H1 (cell line): ENCODE results near the gene POGZ. TPM values are rescaled to one million over a fixed set of nuclear protein-coding genes. Genes with fewer than 3 reads are reported as not detected.

Experiments
- CTCF ChIA-PET: fragments of 300-600 bp; sonication (Branson Sonifier 250); formaldehyde crosslinking; loops from one replicate; lab custom pipeline; 2021; ENCODE audit not compliant: partially characterized antibody; lab: Charles Lee
- POLR2A ChIA-PET: fragments of 300-600 bp; sonication (Branson Sonifier 250); formaldehyde crosslinking; loops from one replicate; lab custom pipeline; 2021; ENCODE audit warnings: inconsistent platforms; ENCODE audit not compliant: partially characterized antibody; lab: Charles Lee
- DNase-seq, 2 experiments: peaks; one replicate each; pipeline versions ENCODE4 v3.0.0 to v3.0.0-alpha.2; 2010 to 2022; ENCODE audit warnings: low spot score in 2 of 2, low read depth in 1 of 2, mixed read lengths in 1 of 2
- FAIRE-seq: peaks from 2 replicates; lab custom pipeline; 2011; peaks lifted over from hg19 to GRCh38; lab: Jason Lieb, UNC
- H2AFZ ChIP-seq: 2 replicates; pipeline ENCODE4 v1.8.1; 2012; ENCODE audit warnings: low read length, inconsistent platforms
- H2AK5ac ChIP-seq: 2 replicates; pipeline ENCODE4 v1.6.1; 2013; ENCODE audit warnings: low read depth, low read length
- H2BK120ac ChIP-seq: replicated peaks from 2 replicates; pipeline ENCODE3; 2013; ENCODE audit warnings: low read depth, low read length, inconsistent platforms
- H2BK12ac ChIP-seq: 2 replicates; pipeline ENCODE4 v1.6.1; 2013; ENCODE audit warnings: low read depth, low read length
- H2BK15ac ChIP-seq: 2 replicates; pipeline ENCODE4 v1.6.1; 2013; ENCODE audit warnings: low read length
- H2BK20ac ChIP-seq: 2 replicates; pipeline ENCODE4 v1.6.1; 2013; ENCODE audit warnings: low read length
- H2BK5ac ChIP-seq: 2 replicates; pipeline ENCODE4 v1.6.1; 2013; ENCODE audit warnings: low read depth, low read length
- H3K14ac ChIP-seq: 2 replicates; pipeline ENCODE4 v1.6.1; 2013; ENCODE audit warnings: inconsistent platforms; ENCODE audit not compliant: insufficient read length
- H3K18ac ChIP-seq: 2 replicates; pipeline ENCODE4 v1.6.1; 2013; ENCODE audit warnings: low read length; ENCODE audit errors: extremely low read depth
- H3K23ac ChIP-seq: 2 replicates; pipeline ENCODE4 v1.6.1; 2013; ENCODE audit warnings: inconsistent platforms; ENCODE audit not compliant: insufficient read length
- H3K23me2 ChIP-seq: 2 replicates; pipeline ENCODE4 v1.6.1; 2013; ENCODE audit warnings: low read depth, low read length
- H3K27ac ChIP-seq: 2 replicates; pipeline ENCODE4 v1.6.1; 2011; ENCODE audit warnings: low read depth, low read length, inconsistent platforms
- H3K27me3 ChIP-seq, 4 experiments: replicated peaks in 1 of 4; 1 replicate in 1 of 4; 2 replicates in 3 of 4; pipeline versions ENCODE4 v1.6.1 to v1.8.1; 2011 to 2013; ENCODE audit warnings: low read length in 3 of 4, mild to moderate bottlenecking in 3 of 4, inconsistent platforms in 2 of 4, mixed read lengths in 2 of 4, moderate library complexity in 1 of 4; ENCODE audit not compliant: control insufficient read depth in 3 of 4, insufficient read depth in 3 of 4; ENCODE audit errors: extremely low read depth in 1 of 4
- H3K36me3 ChIP-seq, 4 experiments: 2 replicates each; pipeline versions ENCODE4 v1.6.1 to v1.8.1; 2011 to 2013; ENCODE audit warnings: mild to moderate bottlenecking in 4 of 4, low read length in 3 of 4, moderate library complexity in 2 of 4, control low read depth in 1 of 4, inconsistent platforms in 1 of 4; ENCODE audit not compliant: insufficient read depth in 4 of 4, control insufficient read depth in 2 of 4
- H3K4ac ChIP-seq: replicated peaks from 2 replicates; pipeline ENCODE3; 2013; ENCODE audit warnings: low read length, low read depth, mixed read lengths, inconsistent platforms; ENCODE audit not compliant: insufficient read length
- H3K4me1 ChIP-seq, 4 experiments: replicated peaks in 1 of 4; 1 replicate in 1 of 4; 2 replicates in 3 of 4; pipeline versions ENCODE4 v1.6.1 to v1.8.1; 2011 to 2013; ENCODE audit warnings: low read length in 3 of 4, inconsistent platforms in 2 of 4, mixed read lengths in 1 of 4; ENCODE audit not compliant: insufficient read depth in 4 of 4, control insufficient read depth in 3 of 4
- H3K4me2 ChIP-seq, 2 experiments: 2 replicates each; pipeline versions ENCODE4 v1.6.1 to v1.8.1; 2011 to 2013; ENCODE audit warnings: low read depth in 2 of 2, low read length in 2 of 2, control low read depth in 1 of 2, inconsistent platforms in 1 of 2, mild to moderate bottlenecking in 1 of 2; ENCODE audit not compliant: insufficient read depth in 1 of 2
- H3K4me3 ChIP-seq, 4 experiments: fragments of 200-600, 300-600 bp in 1 of 4; sonication (generic), shearing (Covaris generic), sonication (Bioruptor Twin) in 1 of 4; 2 replicates each; pipeline versions ENCODE4 v1.5.1 to v1.8.1; 2011 to 2016; ENCODE audit warnings: low read length in 4 of 4, low read depth in 3 of 4, control low read depth in 2 of 4, inconsistent platforms in 2 of 4, mild to moderate bottlenecking in 2 of 4, mixed read lengths in 1 of 4, moderate library complexity in 1 of 4; ENCODE audit not compliant: insufficient read depth in 2 of 4; ENCODE audit errors: extremely low read depth in 1 of 4
- H3K56ac ChIP-seq: replicated peaks from 2 replicates; pipeline ENCODE3; 2013; ENCODE audit warnings: low read depth, mild to moderate bottlenecking, mixed read lengths, low read length, inconsistent platforms; ENCODE audit not compliant: insufficient read length
- H3K79me1 ChIP-seq: 2 replicates; pipeline ENCODE4 v1.6.1; 2013; ENCODE audit warnings: low read depth, low read length, control low read depth
- H3K79me2 ChIP-seq, 2 experiments: 2 replicates each; pipeline versions ENCODE4 v1.6.1 to v1.8.1; 2012 to 2013; ENCODE audit warnings: low read length in 2 of 2, mild to moderate bottlenecking in 2 of 2, inconsistent platforms in 1 of 2; ENCODE audit not compliant: insufficient read depth in 2 of 2, control insufficient read depth in 1 of 2
- H3K9ac ChIP-seq, 4 experiments: replicated peaks in 1 of 4; 1 replicate in 1 of 4; 2 replicates in 3 of 4; pipeline versions ENCODE4 v1.6.1 to v1.8.1; 2011 to 2013; ENCODE audit warnings: low read depth in 3 of 4, low read length in 3 of 4, control low read depth in 2 of 4, mild to moderate bottlenecking in 2 of 4, moderate library complexity in 2 of 4, inconsistent platforms in 1 of 4; ENCODE audit errors: extremely low read depth in 1 of 4
- H3K9me3 ChIP-seq, 2 experiments: 2 replicates each; pipeline versions ENCODE4 v1.6.1 to v1.8.1; 2012 to 2013; ENCODE audit warnings: mild to moderate bottlenecking in 2 of 2, moderate library complexity in 2 of 2, control low read depth in 1 of 2, inconsistent platforms in 1 of 2, low read depth in 1 of 2, low read length in 1 of 2, mixed read lengths in 1 of 2; ENCODE audit not compliant: insufficient read depth in 2 of 2
- H4K20me1 ChIP-seq, 2 experiments: replicated peaks in 1 of 2; 2 replicates each; pipeline versions ENCODE3 to v1.8.1; 2011 to 2013; ENCODE audit warnings: inconsistent platforms in 2 of 2, low read length in 2 of 2, mild to moderate bottlenecking in 1 of 2; ENCODE audit not compliant: insufficient read depth in 2 of 2, control insufficient read depth in 1 of 2
- H4K5ac ChIP-seq: 2 replicates; pipeline ENCODE4 v1.6.1; 2013; ENCODE audit warnings: low read length, low read depth, mixed read lengths, inconsistent platforms; ENCODE audit not compliant: insufficient read length
- H4K8ac ChIP-seq: 2 replicates; pipeline ENCODE4 v1.8.0; 2013; ENCODE audit warnings: mild to moderate bottlenecking, moderate library complexity, low read length, inconsistent platforms; ENCODE audit not compliant: insufficient read depth; ENCODE audit errors: extremely low read depth
- H4K91ac ChIP-seq: replicated peaks from 2 replicates; pipeline ENCODE3; 2013; ENCODE audit warnings: low read length, mixed read lengths, inconsistent platforms; ENCODE audit not compliant: insufficient read length
- PHF8 ChIP-seq: fragments of 200-600 bp; sonication (generic); conservative IDR thresholded peaks from 2 replicates; pipeline ENCODE4 v1.7.1; 2012; ENCODE audit warnings: low read depth, mild to moderate bottlenecking, inconsistent platforms, low read length, moderate library complexity
- POLR2A ChIP-seq, 2 experiments: IDR thresholded peaks; 1 replicate in 1 of 2; 2 replicates in 1 of 2; pipeline ENCODE4 v1.6.1; 2011; ENCODE audit warnings: low read depth in 2 of 2, low read length in 2 of 2, mild to moderate bottlenecking in 2 of 2; ENCODE audit errors: control extremely low read depth in 1 of 2
- POLR2AphosphoS5 ChIP-seq: IDR thresholded peaks from 2 replicates; pipeline ENCODE4 v1.6.1; 2011; ENCODE audit warnings: low read depth, low read length
- SP1 ChIP-seq: IDR thresholded peaks from 2 replicates; pipeline ENCODE4 v1.6.1; 2011; ENCODE audit warnings: low read depth, low read length
- TEAD4 ChIP-seq: IDR thresholded peaks from 2 replicates; pipeline ENCODE4 v1.6.1; 2012; ENCODE audit warnings: low read depth, low read length, inconsistent platforms, mixed read lengths
- WGBS, 2 experiments: shearing (Covaris generic) in 1 of 2; methylation state at CpG; one replicate each; pipeline versions ENCODE4 v1.1.6 to v1.1.7; 2013 to 2015; ENCODE audit warnings: low lambda C conversion rate in 2 of 2, mixed read lengths in 2 of 2, inconsistent platforms in 1 of 2, low coverage in 1 of 2, missing lambda C conversion rate in 1 of 2; ENCODE audit not compliant: insufficient replicate concordance in 2 of 2, insufficient coverage in 1 of 2, insufficient read length in 1 of 2; ENCODE audit errors: extremely low coverage in 1 of 2, missing lambda C conversion rate in 1 of 2; 5-methylcytosine and 5-hydroxymethylcytosine counted together
- polyA plus RNA-seq, 7 experiments: library from polyadenylated mRNA; depleted of rRNA in 3 of 7; stranded (reverse) in 5 of 7; unstranded in 2 of 7; fragments of >200 nt in 5 of 7; fragments of 200-250 nt in 2 of 7; gene quantifications; 1 replicate in 5 of 7; 2 replicates in 1 of 7; 4 replicates in 1 of 7; pipeline versions ENCODE4 v1.2.1 to v1.2.3, GENCODE V29; 2011 to 2013; ENCODE audit warnings: missing spikeins in 2 of 7, mixed read lengths in 2 of 7
- total RNA-seq: library from RNA; stranded (reverse); fragmentation: NEBNext Ultra II Directional; extraction: Animal tissue kit (Norgen Biotek cat#: 25700); gene quantifications from 2 replicates; pipeline ENCODE4 v1.2.1, GENCODE V29; 2021

POGZ gene
- total and polyA plus RNA-seq, 2 of the 8 experiments (the other 6 are each of a cell fraction or from before 2014, with no cell fraction given), result 66.4 to 105 TPM

GRCh38 chr1:151402764-151403163 is 56.5 kb downstream of the POGZ start:
- WGBS, 2 experiments, result 82% methylated on average over 2 of the region's 2 CpGs; no CpG with 5 or more reads in 1 of the 2 experiments

More at GRCh38 chr1:151402764-151403163, 56.5 kb downstream of the POGZ start:
- peaks cover 9 to 15% of the 10 kb centered on the region in 2 experiments; a peak in 3 of 4 replicates for H3K79me2 ChIP-seq
- no peak overlapping the region for H3K23ac ChIP-seq
- no peak overlapping the region for H3K4me2 ChIP-seq
- peaks cover 11% of the 10 kb centered on the region for H3K79me1 ChIP-seq
- no peak overlapping the region for H3K27ac ChIP-seq
- H2AFZ ChIP-seq, result no peak overlapping the region
- no peak overlapping the region for H3K4ac ChIP-seq
- H3K56ac ChIP-seq, result no peak overlapping the region
- ChIA-PET CTCF (interaction anchor here (1.7 kb wide), 1 partner anchor 102 kb away, joined by 9 read pairs; no protein-coding TSS in a partner anchor), POLR2A (interaction anchor here (0.6 to 5.1 kb wide), 7 partner anchors 10 to 158 kb away, joined by 3 to 42 read pairs (median 3); no protein-coding TSS in a partner anchor)
- H3K9ac ChIP-seq, result no peak overlapping the region
- no peak overlapping the region for H3K4me3 ChIP-seq
- peaks cover 7 to 21% of the 10 kb centered on the region in 2 experiments for H4K20me1 ChIP-seq
- no peak overlapping the region for H2AK5ac ChIP-seq
- no peak overlapping the region for H4K91ac ChIP-seq
- DNase-seq, result no peak
- H3K9me3 ChIP-seq, result no peaks in the 10 kb centered on the region
- no peak overlapping the region for H2BK5ac ChIP-seq
- H4K8ac ChIP-seq, result no peak overlapping the region
- H3K4me1 ChIP-seq, result peaks cover 0 to 4% (median under 1%) of the 10 kb centered on the region in 4 experiments; a peak in 3 of 7 replicates
- FAIRE-seq, result no peak
- H2BK12ac ChIP-seq, result no peak overlapping the region
- H3K23me2 ChIP-seq, result 0 out of 2 replicates have a peak, but pooled peaks cover 3% of the 10 kb centered on the region
- no peaks in the 10 kb centered on the region for H3K27me3 ChIP-seq
- H3K36me3 ChIP-seq, result peaks cover 33 to 64% (median 51%) of the 10 kb centered on the region in 4 experiments
- TF ChIP-seq PHF8, result no peak
- peak in 1 of 2 experiments; percentile 9; a peak in 1 of 3 replicates for TF ChIP-seq POLR2A (IDR thresholded peaks at IDR 0.05; ENCODE audit: control extremely low read depth in 1 of 2, low read depth in 2 of 2, low read length in 2 of 2)
- TF ChIP-seq POLR2AphosphoS5, result peak; percentile 39
- no peak for TF ChIP-seq TEAD4
- TF ChIP-seq SP1, result no peak
- no peak overlapping the region for H2BK20ac ChIP-seq
- no peak overlapping the region for H2BK15ac ChIP-seq
- no peak overlapping the region for H3K14ac ChIP-seq
- no peak overlapping the region for H3K18ac ChIP-seq
- no peak overlapping the region for H2BK120ac ChIP-seq
- H4K5ac ChIP-seq, result no peak overlapping the region
